HCT116 (cell line): ENCODE data around the gene MAPKAP1. TPM values are rescaled to one million over a fixed set of nuclear protein-coding genes. Genes with fewer than 3 reads are reported as not detected.

Experiments
- ATAC-seq: fragments of 200-7000 bp; cut with Tn5 transposase; 2 replicates; pipeline ENCODE4 v1.9.1; 2020; ENCODE audit warnings: mild to moderate bottlenecking, moderate library complexity
- BruUV-seq: library from RNA; stranded (reverse); fragments of 400-500 nt; replicated peaks from 2 replicates; lab custom pipeline; 2021; lab: Mats Ljungman, UMichigan
- CTCF ChIA-PET: fragments of 300-600 bp; sonication (Branson Sonifier 250); formaldehyde crosslinking; loops from one replicate; lab custom pipeline; 2021; ENCODE audit warnings: antibody characterized with exemption; lab: Charles Lee
- POLR2A ChIA-PET: fragments of 300-600, 350-600 bp; sonication (Branson Sonifier 250); formaldehyde crosslinking; loops from one replicate; lab custom pipeline; 2021; ENCODE audit warnings: antibody characterized with exemption; lab: Charles Lee
- RAD21 ChIA-PET, 2 experiments: fragments of 300-600 bp; sonication (Branson Sonifier 250); formaldehyde crosslinking; loops; one replicate each; lab custom pipeline; 2023; ENCODE audit warnings: low total read pairs in 2 of 2; ENCODE audit not compliant: uncharacterized antibody in 2 of 2, unreplicated experiment in 2 of 2, low non-redundant PET in 1 of 2; lab: Charles Lee
- DNase-seq: peaks from one replicate; pipeline ENCODE4 v3.0.0-alpha.2; 2010; ENCODE audit warnings: low read depth, low spot score
- H2AFZ ChIP-seq: fragments of 200-600 bp; shearing (Covaris generic), sonication (generic); 2 replicates; pipeline ENCODE4 v1.6.1; 2017; ENCODE audit warnings: low read depth, mixed run types, mixed read lengths, antibody characterized with exemption, low read length; ENCODE audit not compliant: poor library complexity, severe bottlenecking
- H3K27ac ChIP-seq: 2 replicates; pipeline ENCODE4 v1.5.1; 2012; ENCODE audit warnings: low read depth, low read length
- H3K27me3 ChIP-seq: fragments of 200-600 bp; sonication (generic); 2 replicates; pipeline ENCODE4 v1.6.1; 2016; ENCODE audit warnings: mixed run types, low read length, mixed read lengths; ENCODE audit not compliant: insufficient read depth
- H3K36me3 ChIP-seq, 2 experiments: fragments of 200-500 bp in 1 of 2; fragments of 200-600 bp in 1 of 2; sonication (Bioruptor generic) in 1 of 2; sonication (generic) in 1 of 2; 2 replicates each; pipeline versions ENCODE4 v1.5.1 to v1.6.1; 2014 to 2016; ENCODE audit warnings: low read length in 2 of 2, inconsistent platforms in 1 of 2, mixed read lengths in 1 of 2, mixed run types in 1 of 2; ENCODE audit not compliant: insufficient read depth in 2 of 2, control insufficient read depth in 1 of 2
- H3K4me1 ChIP-seq, 2 experiments: fragments of 200-600 bp in 1 of 2; sonication (generic) in 1 of 2; 2 replicates each; pipeline versions ENCODE4 v1.5.1 to v1.6.1; 2012 to 2017; ENCODE audit warnings: low read length in 2 of 2, inconsistent platforms in 1 of 2, mild to moderate bottlenecking in 1 of 2, mixed read lengths in 1 of 2, mixed run types in 1 of 2, moderate library complexity in 1 of 2; ENCODE audit not compliant: insufficient read depth in 2 of 2, control insufficient read depth in 1 of 2
- H3K4me2 ChIP-seq: fragments of 200-600 bp; sonication (generic); 2 replicates; pipeline ENCODE4 v1.6.1; 2017; ENCODE audit warnings: mixed run types, low read length, mixed read lengths
- H3K4me3 ChIP-seq, 2 experiments: fragments of 200-600 bp in 1 of 2; sonication (generic) in 1 of 2; replicated peaks in 1 of 2; 2 replicates each; pipeline ENCODE4 v1.5.1; 2011 to 2016; ENCODE audit warnings: low read length in 2 of 2, control low read depth in 1 of 2, low read depth in 1 of 2, mild to moderate bottlenecking in 1 of 2, mixed read lengths in 1 of 2, mixed run types in 1 of 2
- H3K79me2 ChIP-seq: fragments of 200-600 bp; sonication (generic); 2 replicates; pipeline ENCODE4 v1.6.1; 2017; ENCODE audit warnings: mild to moderate bottlenecking, mixed run types, low read length, moderate library complexity, mixed read lengths; ENCODE audit not compliant: insufficient read depth
- H3K9ac ChIP-seq: fragments of 200-600 bp; sonication (generic); 2 replicates; pipeline ENCODE4 v1.6.1; 2016; ENCODE audit warnings: low read length, mixed read lengths
- H3K9me2 ChIP-seq: fragments of 200-600 bp; sonication (generic), shearing (Covaris generic); 2 replicates; pipeline ENCODE4 v1.6.1; 2017; ENCODE audit warnings: mixed run types, mild to moderate bottlenecking, moderate library complexity; ENCODE audit not compliant: insufficient read depth
- H3K9me3 ChIP-seq, 2 experiments: fragments of 200-500 bp in 1 of 2; fragments of 200-600 bp in 1 of 2; sonication (Bioruptor generic) in 1 of 2; sonication (generic) in 1 of 2; 2 replicates each; pipeline ENCODE4 v1.6.1; 2014 to 2017; ENCODE audit warnings: low read length in 2 of 2, mixed read lengths in 2 of 2, inconsistent platforms in 1 of 2, low read depth in 1 of 2, mild to moderate bottlenecking in 1 of 2, mixed run types in 1 of 2, moderate library complexity in 1 of 2; ENCODE audit not compliant: control insufficient read depth in 1 of 2, insufficient read depth in 1 of 2
- H4K20me1 ChIP-seq: fragments of 200-600 bp; sonication (generic), shearing (Covaris generic); 2 replicates; pipeline ENCODE4 v1.6.1; 2017; ENCODE audit warnings: mixed run types, mild to moderate bottlenecking, moderate library complexity; ENCODE audit not compliant: insufficient read depth
- CBX3 ChIP-seq: IDR thresholded peaks from 2 replicates; pipeline ENCODE4 v1.6.1; 2012; ENCODE audit warnings: low read depth
- EGR1 ChIP-seq: IDR thresholded peaks from 2 replicates; pipeline ENCODE4 v1.6.1; 2012; ENCODE audit warnings: low read depth
- ELF1 ChIP-seq: IDR thresholded peaks from 2 replicates; pipeline ENCODE4 v1.6.1; 2012; ENCODE audit warnings: low read depth, borderline replicate concordance
- EZH2 ChIP-seq: fragments of 200-600 bp; sonication (generic); IDR thresholded peaks from 2 replicates; pipeline ENCODE4 v1.6.1; 2017; ENCODE audit warnings: antibody characterized with exemption, mixed run types
- FOSL1 ChIP-seq: IDR thresholded peaks from 2 replicates; pipeline ENCODE4 v1.6.1; 2012; ENCODE audit warnings: low read depth
- MAX ChIP-seq: IDR thresholded peaks from 2 replicates; pipeline ENCODE4 v1.6.1; 2012
- POLR2AphosphoS5 ChIP-seq: IDR thresholded peaks from 2 replicates; pipeline ENCODE4 v1.6.1; 2011; ENCODE audit warnings: mild to moderate bottlenecking, low read depth, low read length, moderate library complexity
- RAD21 ChIP-seq: IDR thresholded peaks from 2 replicates; pipeline ENCODE4 v1.6.1; 2012; ENCODE audit warnings: low read depth, mild to moderate bottlenecking
- REST ChIP-seq: IDR thresholded peaks from 2 replicates; pipeline ENCODE4 v1.6.1; 2012; ENCODE audit warnings: low read depth
- SIN3A ChIP-seq: IDR thresholded peaks from 2 replicates; pipeline ENCODE4 v1.6.1; 2012; ENCODE audit warnings: low read depth
- SP1 ChIP-seq: IDR thresholded peaks from 2 replicates; pipeline ENCODE4 v1.6.1; 2012; ENCODE audit warnings: low read depth
- SRF ChIP-seq: IDR thresholded peaks from 2 replicates; pipeline ENCODE4 v1.6.1; 2012; ENCODE audit warnings: low read depth
- ZBTB33 ChIP-seq: IDR thresholded peaks from 2 replicates; pipeline ENCODE4 v1.6.1; 2011; ENCODE audit warnings: mild to moderate bottlenecking, low read length, moderate library complexity; ENCODE audit not compliant: insufficient replicate concordance; ENCODE audit errors: extremely low read depth
- intact Hi-C: fragments of 100-400 bp; cut with micrococcal nuclease; formaldehyde crosslinking; loops from 2 replicates; pipeline ENCODE4 v1.10.0; 2022
- total RNA-seq: library from RNA; stranded (reverse); gene quantifications from one replicate; pipeline ENCODE4 v1.2.1, GENCODE V29; 2021; ENCODE audit not compliant: unreplicated experiment
- TF ChIP-seq, protein P1 (sequence below): IDR thresholded peaks from 2 replicates; pipeline ENCODE4 v1.6.1; 2012

MAPKAP1 gene
- total RNA-seq, 1 experiment from 2014 or later = 72.5 TPM

- CTCF ChIA-PET = no interaction called here
Observed at GRCh38 chr9:125484350-125485282, 222.4 kb downstream of the MAPKAP1 start.

More at GRCh38 chr9:125484350-125485282, 222.4 kb downstream of the MAPKAP1 start:
- Histone ChIP-seq H3K9me2 (no peaks in the 10 kb centered on the region), H3K36me3 (no peaks in the 10 kb centered on the region), H3K27me3 (no peaks in the 10 kb centered on the region), H4K20me1 (no peaks in the 10 kb centered on the region), H3K4me3 (no peak overlapping the region), H3K4me1 (no peaks in the 10 kb centered on the region), H3K9ac (no peak overlapping the region), H3K27ac (no peak overlapping the region), H3K4me2 (no peak overlapping the region), H3K79me2 (no peaks in the 10 kb centered on the region), H3K9me3 (no peaks in the 10 kb centered on the region), H2AFZ (no peak overlapping the region)
- ChIA-PET POLR2A (no interaction called here), RAD21 (no interaction called here)
- TF ChIP-seq, protein P1, sequence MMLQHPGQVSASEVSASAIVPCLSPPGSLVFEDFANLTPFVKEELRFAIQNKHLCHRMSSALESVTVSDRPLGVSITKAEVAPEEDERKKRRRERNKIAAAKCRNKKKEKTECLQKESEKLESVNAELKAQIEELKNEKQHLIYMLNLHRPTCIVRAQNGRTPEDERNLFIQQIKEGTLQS = no peak
- TF ChIP-seq SRF (no peak), ZBTB33 (no peak), POLR2AphosphoS5 (no peak), CBX3 (no peak), SIN3A (no peak), RAD21 (no peak), ELF1 (no peak), SP1 (no peak), EGR1 (no peak), REST (no peak), EZH2 (no peak), MAX (no peak), FOSL1 (no peak)
- intact Hi-C loops = no loop called here
- no TSS peak for BruUV-seq
- ATAC-seq = no peak
- DNase-seq = no peak
